ENCODE data around the gene BICRA. TPM values are rescaled to one million over a fixed set of nuclear protein-coding genes. Genes with fewer than 3 reads are reported as not detected.
"Not testable (repeated sequence)": the region's sequence is repeated elsewhere in the genome, so short reads cannot be mapped to it uniquely, and the experiment has no call there.

BICRA gene
- total RNA-seq, 1 experiment from 2014 or later = 3.5 TPM

GRCh38 chr19:47718415-47719046 is 109.6 kb downstream of the BICRA start:
- Histone ChIP-seq H3K27ac (peak overlapping the region; percentile 59), H3K36me3 (peaks cover 70% of the 10 kb centered on the region), H3K4me1 (replicated peaks) (peaks cover 77% of the 10 kb centered on the region)
- H3K4me3 ChIP-seq; H3K27me3 ChIP-seq (replicated peaks); H3K9me3 ChIP-seq (replicated peaks); DNase-seq (ENCODE audit: low read depth in 1 of 2, low spot score in 2 of 2): not testable (repeated sequence)

DNA sequence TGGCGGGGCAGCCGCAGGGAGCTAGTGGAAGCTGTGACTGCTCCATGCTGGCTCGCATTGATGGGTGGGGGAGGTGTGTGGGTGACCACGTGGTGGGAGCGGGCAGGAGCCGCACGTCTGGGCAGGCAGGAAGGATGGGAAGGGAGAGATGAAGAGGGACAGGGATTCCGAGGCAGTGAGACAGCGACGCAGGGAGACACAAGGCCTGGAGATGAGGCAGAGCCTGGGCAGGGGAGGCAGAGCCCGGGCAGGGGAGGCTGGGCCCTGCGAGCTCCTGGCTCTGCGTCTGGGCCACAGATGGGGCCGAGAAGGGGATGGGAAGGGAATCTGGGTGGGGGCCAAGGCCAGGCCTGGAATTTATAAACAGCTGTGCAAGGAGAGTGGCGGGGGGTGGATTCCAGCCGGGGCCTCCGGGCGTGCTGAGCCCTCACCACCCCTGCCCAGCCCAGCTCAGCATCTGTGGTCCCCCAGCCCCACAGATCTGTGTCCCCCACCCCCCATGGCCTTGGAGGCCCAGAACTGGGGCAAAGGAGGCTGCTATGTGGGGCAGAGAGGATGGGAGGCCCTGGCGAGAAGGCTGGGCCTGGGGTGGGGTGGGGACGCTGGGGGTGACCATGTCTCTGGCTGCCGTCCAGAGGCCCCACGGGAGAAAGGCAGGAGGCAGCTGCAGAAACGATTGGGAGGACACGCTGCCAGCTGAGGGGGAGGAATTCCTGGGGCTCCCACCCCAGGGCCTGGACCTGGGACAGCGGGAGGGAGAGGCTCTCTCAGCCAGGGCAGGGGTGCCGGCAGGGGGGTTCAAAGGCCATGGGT is 110.3 kb downstream of the BICRA start:
- Histone ChIP-seq H3K9me3 (replicated peaks) (no peaks in the 10 kb centered on the region), H3K36me3 (peaks cover 76% of the 10 kb centered on the region), H3K4me3 (no peak overlapping the region), H3K27me3 (replicated peaks) (no peaks in the 10 kb centered on the region), H3K27ac (peak overlapping the region; percentile 59), H3K4me1 (replicated peaks) (peaks cover 74% of the 10 kb centered on the region)
- peak; percentile 95 to 98 for DNase-seq (ENCODE audit: low read depth in 1 of 2, low spot score in 2 of 2)

DNA sequence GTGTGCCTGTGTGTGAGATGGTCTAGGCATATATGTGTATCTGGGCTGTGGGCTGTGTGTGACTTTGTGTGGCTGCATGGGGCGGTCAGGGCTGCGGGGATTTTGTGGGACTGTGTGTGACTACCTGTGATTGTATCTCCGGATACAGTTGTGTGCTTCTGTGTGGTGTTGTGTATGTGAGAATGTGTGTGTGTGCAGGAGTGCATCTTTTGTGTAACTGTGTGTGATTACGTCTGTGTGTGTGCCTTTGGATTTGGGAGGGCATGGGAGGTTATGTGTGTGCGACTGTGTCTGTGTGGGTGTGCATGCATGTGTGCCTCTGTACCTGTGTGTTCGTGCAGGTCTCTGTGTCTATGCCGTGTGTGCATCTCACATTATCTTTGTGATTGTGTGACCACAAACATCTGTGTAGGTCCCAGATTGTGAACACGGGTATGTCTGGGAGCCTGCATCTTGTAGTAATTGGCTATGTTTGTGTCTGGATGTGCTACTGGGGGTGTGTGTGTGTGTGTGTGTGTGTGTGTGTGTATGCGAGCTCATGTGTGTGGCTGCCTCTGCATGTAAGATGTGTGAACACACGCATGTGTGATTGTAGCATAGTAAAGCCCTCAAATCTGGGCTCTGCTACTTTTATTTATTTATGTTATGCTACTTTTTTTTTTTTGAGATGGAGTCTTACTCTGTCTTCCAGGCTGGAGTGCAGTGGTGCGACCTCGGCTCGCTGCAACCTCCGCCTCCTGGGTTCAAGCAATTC is 111.9 kb downstream of the BICRA start:
- H3K9me3 ChIP-seq (replicated peaks) = no peaks in the 10 kb centered on the region

DNA sequence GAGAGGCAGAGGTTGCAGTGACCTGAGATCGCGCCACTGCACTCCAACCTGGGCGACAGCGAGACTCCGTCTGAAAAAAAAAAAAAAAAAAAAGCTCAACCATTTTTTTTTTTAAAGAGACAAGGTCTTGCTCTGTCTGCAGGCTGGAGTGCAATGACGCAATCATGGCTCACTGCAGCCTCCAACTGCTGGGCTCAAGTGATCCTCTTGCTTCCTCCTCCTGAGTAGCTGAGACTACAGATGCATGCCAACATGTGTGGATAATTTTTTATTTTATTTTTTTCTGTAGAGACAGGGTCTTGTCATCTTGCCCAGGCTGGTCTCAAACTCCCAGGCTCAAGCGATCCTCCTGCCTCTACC is 114.6 kb downstream of the BICRA start:
- H3K9me3 ChIP-seq (replicated peaks) = no peaks in the 10 kb centered on the region
- H3K27ac ChIP-seq = peak overlapping the region; percentile 81
- no peaks in the 10 kb centered on the region for H3K27me3 ChIP-seq (replicated peaks)
- DNase-seq (ENCODE audit: low read depth in 1 of 2, low spot score in 2 of 2) = no peak
- H3K36me3 ChIP-seq = peaks cover 79% of the 10 kb centered on the region
- H3K4me3 ChIP-seq = no peak overlapping the region
- peaks cover 79% of the 10 kb centered on the region for H3K4me1 ChIP-seq (replicated peaks)

More for the DNA sequence above, 111.9 kb downstream of the BICRA start:
- no peaks in the 10 kb centered on the region for H3K27me3 ChIP-seq (replicated peaks)
- H3K36me3 ChIP-seq = peaks cover 78% of the 10 kb centered on the region
- no peak overlapping the region for H3K27ac ChIP-seq
- H3K4me3 ChIP-seq = no peak overlapping the region
- DNase-seq (ENCODE audit: low read depth in 1 of 2, low spot score in 2 of 2) = no peak
- H3K4me1 ChIP-seq (replicated peaks) = peaks cover 65% of the 10 kb centered on the region

GRCh38 chr19:47725759-47726401 is 116.9 kb downstream of the BICRA start:
- H3K36me3 ChIP-seq = peaks cover 89% of the 10 kb centered on the region
- H3K9me3 ChIP-seq (replicated peaks) = no peaks in the 10 kb centered on the region
- DNase-seq (ENCODE audit: low read depth in 1 of 2, low spot score in 2 of 2) = no peak
- H3K4me3 ChIP-seq = no peak overlapping the region
- no peaks in the 10 kb centered on the region for H3K27me3 ChIP-seq (replicated peaks)
- H3K4me1 ChIP-seq (replicated peaks) = peaks cover 71% of the 10 kb centered on the region
- peak overlapping the region; percentile 21; the same call in 1 of the 2 replicates for H3K27ac ChIP-seq

DNA sequence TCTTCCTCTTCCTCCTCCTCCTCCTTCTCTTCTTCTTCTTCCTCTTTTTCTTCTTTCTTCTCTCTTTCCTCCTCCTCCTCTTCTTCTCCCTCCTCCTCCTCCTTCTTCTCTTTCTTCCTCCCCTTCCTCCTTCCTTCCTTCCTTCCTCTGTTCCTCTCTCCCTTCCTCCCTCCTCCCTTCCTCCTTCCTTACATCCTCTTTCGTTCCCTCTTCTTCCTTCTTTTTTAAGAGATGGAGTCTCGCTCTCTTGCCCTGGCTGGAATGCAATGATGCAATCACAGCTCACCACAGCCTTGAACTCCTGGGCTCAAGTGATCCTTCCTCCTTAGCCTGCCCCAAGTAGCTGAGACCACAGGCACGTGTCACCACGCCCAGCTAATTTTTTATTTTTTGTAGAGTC is 117.5 kb downstream of the BICRA start:
- H3K4me3 ChIP-seq = no peak overlapping the region
- H3K9me3 ChIP-seq (replicated peaks) = no peaks in the 10 kb centered on the region
- H3K4me1 ChIP-seq (replicated peaks) = peaks cover 65% of the 10 kb centered on the region
- H3K36me3 ChIP-seq = peaks cover 86% of the 10 kb centered on the region
- peak overlapping the region; percentile 37 for H3K27ac ChIP-seq
- peak in 1 of 2 experiments; percentile 44 for DNase-seq (ENCODE audit: low read depth in 1 of 2, low spot score in 2 of 2)
- H3K27me3 ChIP-seq (replicated peaks) = no peaks in the 10 kb centered on the region

DNA sequence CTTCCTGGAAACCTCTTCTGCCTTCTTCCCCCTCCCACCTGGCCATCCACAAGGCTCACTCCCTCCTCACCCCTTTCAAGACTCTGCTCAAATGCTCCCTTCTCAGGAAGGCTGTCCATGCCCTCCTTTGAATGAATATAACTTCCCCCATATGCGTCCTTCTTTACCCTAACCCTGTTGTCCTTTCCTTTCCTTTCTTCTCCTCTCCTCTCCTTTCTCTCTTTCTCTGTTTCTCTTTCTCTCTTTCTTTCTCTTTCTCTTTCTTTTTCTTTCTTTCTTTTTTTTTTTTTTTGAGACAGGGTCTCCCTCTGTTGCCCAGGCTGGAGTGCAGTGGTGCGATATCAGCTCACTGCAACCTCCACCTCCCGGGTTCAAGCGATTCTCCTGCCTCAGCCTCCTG is 119.4 kb downstream of the BICRA start:
- Histone ChIP-seq H3K36me3 (peaks cover 86% of the 10 kb centered on the region), H3K4me1 (replicated peaks) (peaks cover 49% of the 10 kb centered on the region)
- not testable (repeated sequence) for H3K27ac ChIP-seq; DNase-seq (ENCODE audit: low read depth in 1 of 2, low spot score in 2 of 2); H3K9me3 ChIP-seq (replicated peaks); H3K27me3 ChIP-seq (replicated peaks); H3K4me3 ChIP-seq

DNA sequence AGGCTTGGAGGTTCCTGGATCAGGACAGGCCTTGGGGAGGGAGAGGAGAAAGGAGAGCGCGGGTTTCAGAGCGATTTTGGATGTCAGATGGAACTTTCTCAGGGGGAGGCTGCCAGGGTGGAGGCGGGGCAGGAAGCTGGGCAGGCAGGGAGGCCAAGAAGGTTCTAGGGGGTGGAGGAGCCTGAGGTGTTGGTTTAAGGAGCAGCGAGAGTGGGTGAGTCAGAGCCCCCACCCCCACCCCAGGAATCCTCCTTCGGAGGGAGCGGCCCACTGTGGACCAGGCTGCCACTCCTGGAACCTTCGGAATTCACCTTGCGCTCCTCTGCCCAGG is 120.5 kb downstream of the BICRA start:
- Histone ChIP-seq H3K27me3 (replicated peaks) (no peaks in the 10 kb centered on the region), H3K9me3 (replicated peaks) (no peaks in the 10 kb centered on the region), H3K27ac (peak overlapping the region; percentile 50), H3K4me3 (no peak overlapping the region), H3K4me1 (replicated peaks) (peaks cover 43% of the 10 kb centered on the region), H3K36me3 (peaks cover 87% of the 10 kb centered on the region)
- DNase-seq (ENCODE audit: low read depth in 1 of 2, low spot score in 2 of 2) = peak; percentile 82 to 91

DNA sequence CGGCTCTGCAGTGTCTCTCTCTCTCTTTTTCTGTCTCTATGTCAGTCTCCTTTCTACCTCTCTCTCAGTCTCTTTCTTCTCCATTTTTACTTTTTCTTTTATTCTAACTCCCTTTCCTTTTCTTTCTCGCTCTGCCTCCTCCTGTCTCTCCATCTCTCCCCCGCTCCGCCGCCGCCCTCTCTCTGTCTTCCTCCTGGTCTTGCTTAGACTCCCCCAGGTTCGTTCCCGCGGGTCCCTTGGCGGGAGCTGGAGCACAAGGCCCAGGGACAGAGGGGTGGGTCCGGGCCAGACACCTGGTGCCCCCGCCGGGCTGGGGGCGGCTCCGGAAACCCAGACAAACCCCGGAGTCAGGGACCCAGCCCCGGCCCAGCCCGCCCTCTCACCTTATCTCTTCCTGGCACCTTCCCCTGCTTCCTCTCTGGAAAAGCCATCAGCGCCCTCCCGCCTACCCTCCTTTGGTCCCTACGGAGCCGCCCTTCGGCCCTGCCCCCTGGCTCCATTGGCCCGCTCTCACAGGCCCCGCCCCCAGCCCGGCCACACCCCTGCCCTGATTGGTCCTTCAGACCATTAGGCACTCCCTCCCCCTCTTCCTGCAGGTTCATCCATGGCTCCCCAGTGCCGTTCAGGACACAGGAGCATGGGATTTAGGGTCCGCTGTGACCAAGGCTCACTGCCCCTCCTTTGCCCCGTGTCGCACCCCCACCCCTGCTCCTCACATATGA is 121.0 kb downstream of the BICRA start:
- Histone ChIP-seq H3K4me1 (replicated peaks) (peaks cover 43% of the 10 kb centered on the region), H3K27me3 (replicated peaks) (no peaks in the 10 kb centered on the region), H3K36me3 (peaks cover 89% of the 10 kb centered on the region), H3K27ac (peak overlapping the region; percentile 50), H3K4me3 (no peak overlapping the region), H3K9me3 (replicated peaks) (no peaks in the 10 kb centered on the region)
- no peak for DNase-seq (ENCODE audit: low read depth in 1 of 2, low spot score in 2 of 2)

GRCh38 chr19:47730521-47730889 is 121.6 kb downstream of the BICRA start:
- peaks cover 89% of the 10 kb centered on the region for H3K36me3 ChIP-seq
- no peak overlapping the region for H3K4me3 ChIP-seq
- no peaks in the 10 kb centered on the region for H3K27me3 ChIP-seq (replicated peaks)
- no peak for DNase-seq (ENCODE audit: low read depth in 1 of 2, low spot score in 2 of 2)
- no peaks in the 10 kb centered on the region for H3K9me3 ChIP-seq (replicated peaks)
- H3K4me1 ChIP-seq (replicated peaks) = peaks cover 43% of the 10 kb centered on the region
- no peak overlapping the region for H3K27ac ChIP-seq

GRCh38 chr19:47730910-47731309 is 122.0 kb downstream of the BICRA start:
- H3K27me3 ChIP-seq (replicated peaks) = no peaks in the 10 kb centered on the region
- no peak for DNase-seq (ENCODE audit: low read depth in 1 of 2, low spot score in 2 of 2)
- peaks cover 86% of the 10 kb centered on the region for H3K36me3 ChIP-seq
- no peak overlapping the region for H3K4me3 ChIP-seq
- peaks cover 41% of the 10 kb centered on the region for H3K4me1 ChIP-seq (replicated peaks)
- no peaks in the 10 kb centered on the region for H3K9me3 ChIP-seq (replicated peaks)
- H3K27ac ChIP-seq = no peak overlapping the region

DNA sequence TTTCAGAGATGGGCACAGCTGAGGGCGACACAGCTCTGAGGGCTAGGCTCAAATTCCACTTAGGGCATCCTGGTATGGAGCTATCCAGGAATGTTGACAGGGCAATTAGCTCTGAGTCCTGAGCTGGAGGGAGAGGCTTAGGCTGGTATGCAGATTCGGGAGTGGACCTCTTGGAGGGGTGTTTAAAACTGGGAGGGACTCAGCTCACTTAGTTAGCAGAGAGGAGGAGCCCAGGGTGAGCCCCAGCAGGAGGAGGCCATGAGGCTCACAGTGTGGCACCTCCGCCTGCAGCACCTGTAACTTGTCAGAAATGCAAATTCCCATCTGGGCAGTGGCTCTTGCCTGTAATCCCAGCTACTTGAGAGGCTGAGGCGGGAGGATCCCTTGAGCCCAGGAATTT is 126.2 kb downstream of the BICRA start:
- no peak overlapping the region for H3K27ac ChIP-seq
- H3K9me3 ChIP-seq (replicated peaks) = no peaks in the 10 kb centered on the region
- DNase-seq (ENCODE audit: low read depth in 1 of 2, low spot score in 2 of 2) = no peak
- peaks cover 76% of the 10 kb centered on the region for H3K36me3 ChIP-seq
- H3K4me1 ChIP-seq (replicated peaks) = peaks cover 5% of the 10 kb centered on the region
- H3K27me3 ChIP-seq (replicated peaks) = no peaks in the 10 kb centered on the region
- no peak overlapping the region for H3K4me3 ChIP-seq

DNA sequence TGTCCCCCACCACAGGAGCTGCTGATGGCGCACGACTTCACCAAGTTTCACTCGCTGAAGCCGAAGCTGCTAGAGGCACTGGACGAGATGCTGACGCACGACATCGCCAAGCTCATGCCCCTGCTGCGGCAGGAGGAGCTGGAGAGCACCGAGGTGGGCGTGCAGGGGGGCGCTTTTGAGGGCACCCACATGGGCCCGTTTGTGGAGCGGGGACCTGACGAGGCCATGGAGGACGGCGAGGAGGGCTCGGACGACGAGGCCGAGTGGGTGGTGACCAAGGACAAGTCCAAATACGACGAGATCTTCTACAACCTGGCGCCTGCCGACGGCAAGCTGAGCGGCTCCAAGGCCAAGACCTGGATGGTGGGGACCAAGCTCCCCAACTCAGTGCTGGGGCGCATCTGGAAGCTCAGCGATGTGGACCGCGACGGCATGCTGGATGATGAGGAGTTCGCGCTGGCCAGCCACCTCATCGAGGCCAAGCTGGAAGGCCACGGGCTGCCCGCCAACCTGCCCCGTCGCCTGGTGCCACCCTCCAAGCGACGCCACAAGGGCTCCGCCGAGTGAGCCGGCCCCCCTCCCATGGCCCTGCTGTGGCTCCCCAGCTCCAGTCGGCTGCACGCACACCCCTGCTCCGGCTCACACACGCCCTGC is 132.1 kb downstream of the BICRA start:
- Histone ChIP-seq H3K4me1 (replicated peaks) (peaks cover 29% of the 10 kb centered on the region), H3K36me3 (peaks cover 56% of the 10 kb centered on the region), H3K27ac (no peak overlapping the region), H3K27me3 (replicated peaks) (no peaks in the 10 kb centered on the region), H3K9me3 (replicated peaks) (no peaks in the 10 kb centered on the region), H3K4me3 (no peak overlapping the region)
- no peak for DNase-seq (ENCODE audit: low read depth in 1 of 2, low spot score in 2 of 2)

Measured in SJSA1 (cell line).